ELR (cell line): ENCODE results near the gene ZNF579.
"Not testable (repeated sequence)": the region's sequence is repeated elsewhere in the genome, so short reads cannot be mapped to it uniquely, and the experiment has no call there.

Experiments used
- DNase-seq: peaks from one replicate; pipeline ENCODE4 v3.0.0-alpha.2; 2015; ENCODE audit warnings: low read depth

The ZNF579 gene

DNA sequence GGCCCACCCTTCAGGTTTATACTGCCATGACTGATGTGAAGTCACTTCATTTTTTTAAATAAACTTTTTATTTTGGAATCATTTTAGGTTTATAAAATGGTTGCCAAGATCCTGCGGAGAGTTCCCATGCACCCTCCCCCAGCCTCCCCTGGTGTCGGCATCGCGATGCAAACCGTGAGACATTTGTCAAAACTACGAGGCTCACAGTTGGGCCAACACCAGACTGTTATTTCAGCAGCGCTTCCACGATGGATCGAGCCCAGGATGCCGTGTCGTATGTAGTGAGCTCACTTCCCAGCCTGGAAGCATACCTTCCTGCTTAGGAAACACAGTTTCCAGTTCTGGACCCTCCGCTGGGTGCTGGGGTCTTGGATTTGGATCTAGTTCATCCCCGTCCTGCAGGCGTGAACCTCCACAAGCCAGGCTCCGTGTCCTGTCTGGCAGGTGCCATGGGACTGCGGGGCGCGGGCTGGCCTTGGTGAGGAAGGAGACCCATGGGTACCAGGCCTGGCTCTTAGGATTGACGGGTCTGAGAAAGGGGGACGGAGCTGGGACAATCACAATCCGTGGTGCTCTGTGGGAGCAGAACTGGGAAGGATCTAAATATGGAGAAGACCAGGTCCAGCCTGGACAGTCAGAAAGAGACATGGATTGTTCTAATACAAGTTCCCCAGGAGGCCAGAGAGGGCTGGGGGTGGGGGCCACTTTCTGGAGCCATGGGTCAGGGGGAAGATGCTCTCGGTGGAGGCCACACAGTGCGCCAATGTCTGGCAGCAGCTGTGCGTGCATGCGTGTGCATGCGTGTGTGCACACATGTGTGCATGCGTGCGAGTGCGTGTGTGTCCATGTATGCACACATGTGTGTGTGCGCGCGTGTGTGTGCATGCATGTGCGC, 41.3 kb downstream of the ZNF579 start:
- DNase-seq: no peak

DNA sequence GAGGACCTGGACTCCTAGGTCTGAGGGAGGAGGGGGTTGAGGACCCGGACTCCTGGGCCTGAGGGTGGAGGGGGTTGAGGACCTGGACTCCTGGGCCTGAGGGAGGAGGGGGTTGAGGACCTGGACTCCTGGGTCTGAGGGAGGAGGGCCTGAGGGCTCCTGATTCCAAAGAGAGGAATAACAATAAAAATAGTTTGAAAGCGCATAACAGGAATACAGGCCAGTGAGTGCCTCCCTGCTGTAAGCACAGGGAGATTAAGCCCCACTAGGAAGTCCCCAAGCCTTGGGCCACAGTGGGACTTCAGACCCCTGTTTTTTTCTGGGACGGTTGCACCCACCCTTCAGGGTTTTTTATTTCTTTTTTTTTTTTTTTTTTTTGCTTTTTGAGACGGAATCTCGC, 42.5 kb downstream of the ZNF579 start:
- DNase-seq: no peak

DNA sequence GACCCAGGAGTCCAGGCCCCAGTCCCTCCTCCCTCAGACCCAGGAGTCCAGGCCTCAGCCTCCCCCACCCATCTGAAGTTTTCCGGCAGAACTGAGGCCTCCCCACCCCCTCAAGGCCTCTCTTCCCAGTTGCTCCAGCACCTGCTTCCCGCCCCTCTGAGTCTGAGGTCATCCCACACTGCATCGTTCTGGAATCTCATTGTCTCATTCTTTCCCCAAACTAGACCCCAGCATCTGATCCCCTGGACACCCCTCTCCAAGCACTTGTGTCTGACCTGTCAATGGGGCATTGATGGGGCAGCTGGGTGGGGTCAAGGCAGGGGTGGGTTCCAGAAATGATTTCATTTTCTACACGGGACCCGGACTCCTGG, 42.9 kb downstream of the ZNF579 start:
- peak; percentile 48 for DNase-seq

DNA sequence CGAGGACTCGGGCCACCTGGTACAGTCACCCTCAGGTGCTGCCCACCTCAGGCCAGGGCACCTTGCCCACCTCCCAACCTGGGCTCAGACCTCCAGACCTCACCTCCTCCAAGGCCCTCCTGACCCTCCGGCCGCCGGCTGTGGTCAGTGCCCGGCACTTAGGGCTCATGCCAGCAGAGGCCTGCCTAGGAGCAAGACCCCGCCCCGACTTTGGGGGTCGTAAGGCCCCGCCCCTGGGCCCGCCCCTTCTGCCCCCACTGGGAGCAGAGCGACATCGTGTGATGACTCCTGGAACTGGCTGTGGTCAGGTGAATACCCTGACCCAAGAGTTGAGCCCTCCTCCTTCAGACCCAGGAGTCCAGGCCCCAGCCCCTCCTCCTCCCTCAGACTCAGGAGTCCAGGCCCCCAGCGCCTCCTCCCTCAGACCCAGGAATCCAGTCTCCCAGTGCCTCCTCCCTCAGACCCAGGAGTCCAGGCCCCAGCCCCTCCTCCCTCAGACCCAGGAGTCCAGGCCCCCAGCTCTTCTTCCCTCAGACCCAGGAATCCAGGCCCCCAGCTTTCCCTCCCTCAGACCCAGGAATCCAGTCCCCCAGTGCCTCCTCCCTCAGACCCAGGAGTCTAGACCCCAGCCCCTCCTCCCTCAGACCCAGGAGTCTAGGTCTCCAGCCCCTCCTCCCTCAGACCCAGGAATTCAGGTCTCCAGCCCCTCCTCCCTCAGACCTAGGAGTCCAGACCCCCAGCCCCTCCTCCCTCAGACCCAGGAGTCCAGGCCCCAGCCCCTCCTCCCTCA, 43.5 kb downstream of the ZNF579 start, which contains the start of gene SBK2:
TSS of gene SBK2 (minus strand) at position 183 of the 790 bp plus-strand sequence. CDS start 839 bp downstream, outside the sequence.
- no peak for DNase-seq

- no peak for DNase-seq
Observed at GRCh38 chr19:55536366-55536765, 44.3 kb downstream of the ZNF579 start.

DNA sequence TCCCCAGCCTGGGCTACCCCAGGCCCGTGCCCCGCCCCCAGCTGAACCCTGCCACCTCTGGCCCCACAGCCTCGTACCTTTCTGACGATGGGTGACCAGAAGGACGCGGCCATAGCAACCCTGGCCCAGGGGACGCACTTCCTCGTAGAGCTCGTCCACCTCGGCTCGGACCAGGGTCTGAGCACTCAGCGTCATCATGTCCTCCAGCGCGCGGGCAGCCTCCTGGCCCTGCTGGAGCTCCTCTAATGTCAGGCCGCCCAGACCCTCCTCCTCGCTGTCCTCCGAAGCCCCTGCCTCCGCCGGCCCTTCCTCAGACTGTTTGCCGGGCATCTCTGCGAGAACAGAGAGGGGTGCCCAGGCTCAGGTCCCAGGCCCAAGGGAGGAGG, 44.7 kb downstream of the ZNF579 start:
- DNase-seq: no peak

GRCh38 chr19:55535173-55535964, 45.3 kb downstream of the ZNF579 start:
- no peak for DNase-seq

GRCh38 chr19:55534280-55534679, 46.4 kb downstream of the ZNF579 start:
- DNase-seq: not testable (repeated sequence)

DNA sequence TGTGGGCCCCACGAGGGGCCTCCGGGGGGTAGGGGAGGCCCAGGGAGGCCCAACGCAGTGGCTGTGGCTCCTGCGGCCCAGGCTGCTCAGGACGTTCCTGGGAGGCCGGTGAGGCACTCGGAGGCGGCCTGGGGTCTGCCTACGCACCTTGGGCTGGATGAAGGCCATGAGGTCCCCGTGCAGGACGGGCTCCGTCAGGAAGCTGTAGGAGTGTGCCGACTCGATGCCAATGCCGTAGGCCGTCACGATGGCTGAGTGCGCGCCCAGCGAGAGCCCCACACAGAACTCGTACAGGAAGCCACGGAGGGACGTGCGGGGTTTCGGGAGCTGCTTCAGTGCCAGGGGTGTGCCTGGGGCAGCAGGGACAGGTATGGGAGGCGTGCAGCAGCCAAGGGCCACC, 49.7 kb downstream of the ZNF579 start:
- no peak for DNase-seq

DNA sequence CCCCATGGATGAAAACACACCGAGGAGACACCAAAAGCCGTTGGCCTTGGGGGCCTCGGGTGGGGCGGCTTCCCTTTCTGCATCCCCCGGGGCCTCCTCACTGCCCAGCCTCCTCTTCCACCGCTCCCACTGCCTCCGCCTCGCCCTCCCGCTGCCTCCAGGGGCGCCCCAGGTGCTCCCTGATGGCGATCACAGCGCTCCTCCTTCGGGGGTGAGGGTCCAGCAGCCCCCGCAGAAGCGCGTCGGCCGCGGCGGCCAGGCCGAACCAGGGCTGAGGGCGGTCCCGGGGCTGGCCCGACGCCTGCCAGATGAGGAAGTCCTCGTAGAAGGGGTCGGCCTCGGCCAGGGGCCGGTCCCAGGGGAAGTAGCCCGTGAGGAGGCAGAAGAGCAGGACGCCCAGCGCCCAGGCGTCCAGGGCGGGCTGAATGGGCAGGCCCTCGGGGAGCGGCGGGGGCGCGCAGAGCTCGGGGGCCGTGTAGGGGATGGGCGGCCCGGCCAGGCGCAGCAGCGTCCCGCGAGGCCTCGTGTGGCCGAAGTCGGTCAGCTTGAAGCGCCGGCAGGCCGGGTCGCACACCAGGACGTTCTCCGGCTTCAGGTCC, 50.9 kb downstream of the ZNF579 start:
- DNase-seq: no peak

- no peak for DNase-seq
Observed at GRCh38 chr19:55528030-55528803, 52.4 kb downstream of the ZNF579 start.

- DNase-seq: no peak
Observed at GRCh38 chr19:55527197-55528029, 53.2 kb downstream of the ZNF579 start.
